GM18873 (cell line): Measurements from ENCODE around the gene FAM217B.

ENCODE experiments used
- ATAC-seq: cut with Tn5 transposase; IDR thresholded peaks from one replicate; pipeline ENCODE4 v1.9.1; 2021; ENCODE audit warnings: mild to moderate bottlenecking, moderate library complexity, moderate number of reproducible peaks; ENCODE audit not compliant: unreplicated experiment, low FRiP score

FAM217B gene

DNA sequence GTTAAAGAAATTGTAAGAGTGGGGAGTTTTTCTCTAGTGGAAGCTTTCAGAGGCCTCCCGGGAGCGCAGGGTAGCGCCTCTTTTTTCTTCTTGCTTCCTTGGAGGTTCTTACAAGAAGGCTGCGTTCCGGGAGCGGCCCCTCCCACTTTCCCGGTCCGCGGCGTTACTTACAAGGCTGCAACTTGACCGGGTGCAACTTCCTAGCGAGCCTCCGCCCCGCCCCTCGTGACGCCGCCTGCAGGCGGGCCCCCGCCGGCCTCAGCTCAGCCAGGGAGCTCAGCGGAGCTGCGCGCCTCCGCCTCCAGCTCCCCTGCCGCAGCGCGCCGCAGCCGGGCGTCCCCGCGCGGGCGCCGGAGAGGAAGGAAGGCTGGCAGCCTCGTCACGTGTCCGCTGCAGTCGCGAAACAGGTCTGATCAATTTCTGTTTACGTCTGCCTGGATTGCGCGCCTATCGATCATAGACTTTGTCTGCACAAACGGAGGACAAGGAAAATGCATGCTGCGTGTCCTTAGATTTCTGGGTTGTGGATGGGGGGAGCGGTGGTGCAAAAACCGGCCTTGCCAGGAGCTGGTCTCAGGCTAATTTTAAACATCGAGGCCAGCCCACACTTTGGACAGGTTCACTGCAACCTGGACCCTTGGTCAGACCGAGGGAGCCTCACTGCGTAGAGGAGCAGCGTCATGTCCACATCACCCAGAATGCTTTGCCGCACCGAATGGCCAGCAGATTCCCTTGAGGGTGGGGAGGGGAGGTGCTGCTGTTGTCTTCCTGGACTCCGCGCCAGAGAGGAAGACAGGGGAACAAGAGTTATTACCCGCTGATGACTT is at the start of gene FAM217B, which contains the start of gene PPP1R3D:
FAM217B (plus strand) TSS at position 261 of the 827 bp plus-strand sequence. CDS start 3,555 bp downstream, outside the sequence.
PPP1R3D (minus strand) TSS at position 177 of the 827 bp plus-strand sequence. CDS start 374 bp downstream, outside the sequence.
- peak; percentile 86 for ATAC-seq

DNA sequence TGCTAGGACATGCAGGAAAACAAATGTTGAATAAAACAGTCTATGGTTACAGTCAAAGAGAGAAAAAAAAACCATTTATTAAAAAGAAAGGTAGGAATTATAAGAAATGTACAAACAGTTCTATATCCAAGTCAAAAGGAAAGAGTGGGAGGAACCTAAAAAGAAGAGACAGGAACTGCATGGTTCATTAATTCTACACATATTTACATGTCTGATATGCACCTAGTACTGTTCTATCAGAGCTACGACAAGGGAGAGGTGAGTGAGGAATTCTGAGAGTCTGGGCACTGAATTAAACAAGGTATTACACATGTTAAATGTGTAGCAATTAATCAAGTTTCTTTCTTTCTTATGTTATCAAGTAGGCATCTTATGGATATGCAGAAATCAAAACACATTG is 48.6 kb upstream of the FAM217B start:
- ATAC-seq: no peak

DNA sequence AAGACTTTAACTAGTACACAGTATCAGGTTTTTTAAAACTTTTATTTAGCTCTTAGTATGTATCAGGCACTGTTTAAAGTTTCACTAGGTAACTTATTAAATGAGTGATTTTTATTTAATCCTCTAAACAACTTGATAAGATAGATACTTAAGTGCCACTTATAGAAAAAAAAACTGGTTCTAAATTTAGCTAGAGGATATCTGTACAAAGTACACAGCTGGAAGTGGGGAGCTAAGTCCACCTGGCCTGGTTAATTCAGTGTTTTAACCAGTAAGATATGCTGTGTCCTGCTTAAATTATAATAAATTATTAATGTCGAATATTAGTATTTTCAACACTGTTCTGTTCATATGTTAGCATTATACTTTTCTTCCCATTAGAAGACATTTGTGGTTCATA is 44.3 kb upstream of the FAM217B start:
- no peak for ATAC-seq

DNA sequence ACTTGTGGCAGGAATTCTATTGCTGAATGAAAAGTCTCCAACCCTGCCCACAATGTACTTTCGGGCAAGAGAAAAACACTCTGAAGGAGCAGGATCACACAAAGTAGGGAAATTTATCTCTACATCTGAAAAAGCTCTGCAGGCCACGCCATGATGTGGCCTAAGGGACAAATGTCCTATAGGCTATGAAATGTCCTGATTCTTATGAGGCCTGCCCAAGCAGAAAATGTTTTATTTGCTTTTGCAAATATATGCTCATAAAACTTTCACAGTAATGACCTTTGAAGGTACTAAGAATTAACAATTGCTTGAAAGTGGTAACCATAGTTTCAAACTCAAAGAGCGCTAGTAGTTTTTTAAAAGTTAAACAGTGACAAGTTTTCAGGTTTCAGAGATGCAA is 37.7 kb upstream of the FAM217B start:
- ATAC-seq: no peak

DNA sequence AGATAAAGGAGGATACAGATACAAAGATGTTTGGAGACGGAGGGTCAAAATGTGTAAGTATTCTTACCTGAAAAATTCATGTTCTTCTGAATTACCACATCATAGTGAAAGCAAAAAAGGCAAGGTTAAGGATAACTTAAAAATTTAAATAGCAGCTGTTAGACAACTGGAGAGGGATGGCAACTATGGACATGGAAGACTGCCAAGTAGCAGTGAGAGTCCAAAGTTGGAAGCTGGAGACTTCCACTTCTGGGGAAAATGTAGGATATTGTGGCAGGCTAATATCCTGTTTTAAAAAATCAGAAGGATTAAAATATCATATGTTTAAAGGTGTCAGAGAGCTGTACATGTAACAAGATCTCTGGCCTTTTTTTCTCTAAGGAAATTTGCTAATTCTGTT is 36.6 kb upstream of the FAM217B start:
- no peak for ATAC-seq

DNA sequence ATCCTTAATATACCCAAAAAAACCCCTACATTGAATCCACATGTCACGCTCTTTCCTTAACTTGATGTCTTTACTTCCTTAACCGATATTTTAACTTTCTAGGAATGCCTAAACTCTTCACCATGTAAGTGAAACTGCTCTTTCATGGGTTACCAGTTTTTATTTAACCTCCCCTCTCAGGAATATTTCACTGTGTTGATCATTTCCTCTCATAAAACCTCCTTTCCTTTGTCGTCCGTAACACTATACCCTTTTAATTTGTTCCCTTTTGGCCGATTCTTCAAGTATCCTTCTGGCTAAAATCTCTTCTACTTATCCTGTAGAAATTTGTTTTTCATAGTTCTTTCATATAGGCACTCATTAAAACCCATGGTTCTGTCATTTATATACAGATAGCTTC is 31.3 kb upstream of the FAM217B start:
- ATAC-seq: no peak

DNA sequence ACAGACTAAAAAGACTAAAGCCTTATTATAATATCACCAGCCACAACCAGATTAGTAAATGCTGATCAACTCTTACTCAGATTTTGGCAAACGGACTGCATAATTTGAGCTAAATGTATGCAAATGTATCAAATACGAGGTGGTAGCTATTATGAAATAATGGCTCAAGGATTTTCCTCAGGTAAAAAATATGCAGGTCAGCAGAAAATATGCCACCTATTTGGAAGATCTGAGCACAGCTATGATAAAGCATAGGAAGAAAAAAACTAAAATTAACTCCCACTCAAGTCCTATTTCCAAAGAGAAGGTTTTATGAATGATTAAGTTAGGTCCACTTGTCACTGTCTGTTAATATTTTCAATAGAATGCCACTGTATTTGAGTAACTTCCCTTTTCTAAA is 29.1 kb upstream of the FAM217B start:
- no peak for ATAC-seq

GRCh38 chr20:59912609-59913008 is 27.6 kb upstream of the FAM217B start:
- ATAC-seq: no peak

DNA sequence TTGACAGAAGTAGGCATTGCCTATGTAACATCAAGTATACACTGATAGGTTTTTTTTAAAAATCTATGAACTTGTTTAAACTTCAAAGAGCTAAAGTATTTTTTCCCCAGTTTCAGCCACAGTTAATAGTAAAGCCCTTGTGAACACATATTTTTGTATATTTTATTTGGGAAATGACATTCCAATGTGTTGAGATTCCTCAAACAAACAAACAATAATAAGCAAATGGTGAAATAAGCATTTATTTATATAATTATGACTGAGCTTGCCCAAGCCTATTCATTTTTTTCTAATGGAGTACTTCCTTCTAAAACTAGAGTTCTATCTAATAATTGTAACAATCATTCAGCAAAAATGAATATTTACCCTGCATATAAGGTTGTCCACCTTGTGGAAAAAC is 19.2 kb upstream of the FAM217B start:
- no peak for ATAC-seq

- ATAC-seq: no peak
Measured at GRCh38 chr20:59923514-59923913, 16.7 kb upstream of the FAM217B start.

GRCh38 chr20:59925359-59925758 is 14.8 kb upstream of the FAM217B start:
- ATAC-seq: no peak

GRCh38 chr20:59925899-59926298 is 14.3 kb upstream of the FAM217B start:
- ATAC-seq: no peak

DNA sequence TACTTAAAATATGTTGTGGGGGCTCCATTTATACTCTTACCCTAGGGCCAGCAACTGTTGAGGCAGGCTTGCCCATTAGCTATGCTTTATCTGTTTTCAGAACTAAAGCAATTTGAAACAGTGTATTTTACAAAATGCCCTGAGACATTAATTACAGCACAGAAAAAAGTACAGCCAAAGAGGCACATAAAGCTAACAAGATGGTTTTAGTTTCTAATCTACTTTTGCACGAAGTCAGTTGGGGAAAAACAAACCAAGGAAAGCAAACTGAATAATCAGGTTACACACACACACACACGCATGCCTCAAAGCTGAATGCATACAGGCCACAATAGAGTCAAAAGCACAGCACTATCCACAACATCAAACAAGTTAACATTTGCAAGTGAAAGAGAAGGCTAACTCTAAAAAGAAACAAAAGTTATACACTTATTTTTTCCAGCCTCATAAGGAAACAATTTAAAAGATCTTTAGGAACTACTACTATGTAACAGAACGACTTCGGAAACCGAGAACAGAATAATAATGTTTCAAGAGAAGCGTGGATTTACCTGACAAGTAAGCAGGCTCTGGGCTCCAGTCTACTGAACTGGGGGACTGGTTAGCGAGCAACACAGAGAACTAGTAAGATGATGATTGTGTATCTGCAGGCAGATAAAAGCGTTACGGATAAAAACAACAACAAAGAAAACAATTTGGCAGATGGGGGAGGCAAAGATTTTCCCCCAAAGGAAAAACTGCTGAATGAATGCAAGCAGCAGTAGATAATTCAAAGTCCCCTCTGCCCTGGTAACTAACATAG is 8.5 kb upstream of the FAM217B start:
- ATAC-seq: no peak

- ATAC-seq: no peak
Measured at GRCh38 chr20:59932616-59933295, 7.4 kb upstream of the FAM217B start.

DNA sequence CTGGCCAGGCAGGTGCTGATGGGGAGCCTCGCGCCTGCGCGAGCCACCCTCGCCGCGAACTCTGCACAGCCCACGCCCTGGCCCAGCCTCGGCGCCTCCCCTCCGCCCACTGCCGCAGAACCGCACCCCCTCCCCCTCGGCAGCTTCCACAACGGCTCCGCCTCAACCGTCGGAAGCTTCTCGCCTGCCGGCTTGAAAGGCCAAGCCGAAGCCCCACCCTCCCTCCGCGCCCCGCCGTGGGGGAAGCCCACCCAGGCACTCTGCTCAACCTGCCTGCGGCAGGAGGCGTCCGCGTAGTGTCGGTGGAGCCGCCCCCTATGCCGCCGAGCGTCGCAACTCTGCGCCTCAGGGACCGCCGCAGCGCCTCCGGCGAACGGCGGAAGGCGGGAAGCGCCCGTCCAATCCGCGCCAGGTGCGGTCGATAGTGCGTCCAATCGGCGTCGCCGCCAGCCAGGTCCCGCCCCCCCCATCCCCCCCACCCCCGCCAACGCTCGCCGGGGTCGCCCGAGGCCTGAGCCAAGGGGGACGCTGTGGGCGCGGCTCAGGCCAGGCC is 6.8 kb upstream of the FAM217B start, which contains the start of gene SYCP2:
SYCP2 (minus strand) TSS at position 342 of the 553 bp plus-strand sequence. CDS start 11,224 bp downstream, outside the sequence.
- no peak for ATAC-seq

DNA sequence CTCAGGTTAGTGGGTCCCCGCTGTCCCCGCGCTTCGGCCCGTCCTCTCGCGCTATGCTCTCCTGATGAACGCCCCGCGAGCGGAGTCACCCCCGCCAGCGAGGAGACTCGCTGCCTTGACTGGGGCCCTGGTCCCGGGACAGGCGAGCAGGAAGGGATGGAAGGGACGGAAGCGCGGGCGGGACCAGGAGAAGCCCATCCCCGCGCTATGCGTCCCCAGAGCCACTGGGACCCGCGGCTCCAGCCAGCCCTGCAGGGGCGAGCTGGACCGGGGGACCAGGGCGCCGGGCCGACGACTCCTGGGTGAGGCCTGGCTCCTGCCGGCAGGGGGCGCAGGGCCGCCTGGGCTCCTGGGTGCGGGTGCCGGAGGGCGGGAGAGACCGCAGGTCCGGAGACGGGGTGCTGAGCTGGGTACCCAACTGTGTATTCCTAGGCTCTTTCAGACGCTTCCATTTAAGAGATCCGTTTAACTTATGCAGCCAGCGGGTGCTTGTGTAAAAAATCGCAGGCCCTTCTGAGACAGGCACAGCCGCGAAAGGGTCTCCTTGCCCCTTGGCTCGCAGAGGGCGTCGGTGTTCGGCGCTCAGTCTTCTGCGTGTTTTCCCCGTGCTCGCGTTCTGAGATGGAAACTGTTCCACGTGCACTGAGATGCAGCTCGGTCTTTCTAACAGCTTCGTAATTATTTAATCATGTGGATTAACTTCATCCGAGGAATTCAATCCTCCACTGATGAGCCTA is 6.2 kb upstream of the FAM217B start:
- ATAC-seq: no peak

DNA sequence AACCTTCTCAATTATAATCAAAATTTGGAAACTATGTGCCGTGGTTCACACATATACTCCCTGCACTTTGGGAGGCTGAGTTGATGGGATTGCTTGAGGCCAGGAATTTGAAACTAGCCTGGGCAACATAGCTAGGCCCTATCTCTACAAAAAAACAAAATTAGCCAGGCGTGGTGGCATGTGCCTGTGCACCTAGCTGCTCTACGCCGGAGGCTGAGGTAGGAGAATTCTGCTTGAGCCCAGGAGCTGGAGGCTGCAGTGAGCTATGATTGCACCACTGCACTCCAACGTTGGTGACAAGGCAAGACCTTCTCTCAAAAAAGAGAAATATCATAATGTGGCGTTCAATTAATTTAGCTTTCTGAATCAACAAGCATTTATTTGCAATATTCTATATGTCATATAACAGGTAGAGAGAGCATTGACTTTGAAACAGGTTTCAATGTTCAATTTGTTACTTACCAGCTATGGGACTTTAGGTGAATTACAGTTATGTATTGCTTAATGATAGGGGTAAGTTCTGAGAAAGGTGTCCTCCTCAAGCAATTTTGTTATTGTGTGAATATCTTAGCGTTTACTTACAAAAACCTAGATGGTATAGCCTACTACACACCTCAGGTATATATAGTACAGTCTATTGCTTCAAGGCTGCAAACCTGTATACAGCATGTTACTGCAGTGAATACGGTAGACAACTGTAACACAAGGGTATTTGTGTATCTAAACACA is 4.6 kb upstream of the FAM217B start:
- ATAC-seq: no peak

DNA sequence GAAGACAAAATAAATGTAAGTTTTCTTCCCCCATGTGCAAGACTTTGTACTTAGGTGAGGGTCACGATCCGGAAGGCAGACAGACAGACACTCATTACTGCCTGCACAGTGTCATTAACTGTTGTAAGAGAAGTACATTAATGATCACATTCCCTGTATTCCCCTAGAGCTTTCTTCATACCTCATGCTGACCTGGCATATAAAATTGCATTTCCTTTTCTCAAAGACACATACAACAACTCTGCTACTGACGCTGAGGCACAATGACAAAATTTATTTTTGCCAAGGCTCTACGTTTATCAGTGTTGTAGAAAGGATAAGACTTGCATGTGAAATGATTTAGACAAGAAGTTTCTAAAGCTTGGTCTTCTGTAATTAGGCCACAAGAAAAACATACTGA is 3.8 kb upstream of the FAM217B start:
- no peak for ATAC-seq

GRCh38 chr20:59937150-59937549 is 3.0 kb upstream of the FAM217B start:
- ATAC-seq: no peak
